HepG2 (cell line): ENCODE data around the gene KCNB1. TPM values are rescaled to one million over a fixed set of nuclear protein-coding genes. Genes with fewer than 3 reads are reported as not detected.

Experiments
- ATM ChIP-seq: fragments of 450-650 bp; IDR thresholded peaks from 2 replicates; pipeline ENCODE4 v1.7.1; 2017; ENCODE audit warnings: mild to moderate bottlenecking, borderline replicate concordance
- HMG20B ChIP-seq: conservative IDR thresholded peaks from 2 replicates; pipeline ENCODE4 v1.6.1; 2016; ENCODE audit warnings: missing genetic modification reagents, missing compliant biosample characterization
- HNRNPL ChIP-seq: fragments of 200-400 bp; formaldehyde crosslinking; IDR thresholded peaks from 2 replicates; pipeline ENCODE4 v1.6.1; 2017; ENCODE audit warnings: mild to moderate bottlenecking, low read depth, low read length
- IRF1 ChIP-seq: sonication (generic); formaldehyde crosslinking; IDR thresholded peaks from 2 replicates; pipeline ENCODE4 v1.4.0; 2020; ENCODE audit warnings: low read depth, mild to moderate bottlenecking, missing genetic modification reagents
- KDM2A ChIP-seq: sonication (generic); formaldehyde crosslinking; IDR thresholded peaks from 2 replicates; pipeline ENCODE4 v1.4.0; 2020; ENCODE audit warnings: low read depth, missing genetic modification reagents, borderline replicate concordance
- MED13 ChIP-seq: sonication (generic); formaldehyde crosslinking; IDR thresholded peaks from 2 replicates; pipeline ENCODE4 v1.5.0; 2020; ENCODE audit warnings: missing genetic modification reagents
- MIXL1 ChIP-seq: IDR thresholded peaks from 2 replicates; pipeline ENCODE4 v1.6.1; 2016
- MTERF4 ChIP-seq: sonication (generic); formaldehyde crosslinking; IDR thresholded peaks from 2 replicates; pipeline ENCODE4 v1.8.0; 2023; ENCODE audit warnings: mild to moderate bottlenecking, missing genetic modification reagents
- NRL ChIP-seq: sonication (generic); formaldehyde crosslinking; IDR thresholded peaks from 2 replicates; pipeline ENCODE4 v1.5.0; 2020; ENCODE audit warnings: missing genetic modification reagents, mild to moderate bottlenecking, moderate library complexity, borderline replicate concordance
- REXO4 ChIP-seq: sonication (generic); formaldehyde crosslinking; IDR thresholded peaks from 2 replicates; pipeline ENCODE4 v1.8.0; 2022; ENCODE audit warnings: missing genetic modification reagents, mild to moderate bottlenecking, borderline replicate concordance
- SIN3A ChIP-seq: IDR thresholded peaks from 2 replicates; pipeline ENCODE4 v1.6.1; 2011; ENCODE audit warnings: low read depth, mild to moderate bottlenecking, control low read depth, low read length, borderline replicate concordance
- SOX13 ChIP-seq, 3 experiments: fragments of 450-650 bp in 1 of 3; sonication (generic) in 1 of 3; formaldehyde crosslinking in 1 of 3; IDR thresholded peaks in 2 of 3; conservative IDR thresholded peaks in 1 of 3; 2 replicates each; pipeline versions ENCODE4 v1.5.0 to v1.6.1; 2016 to 2020; ENCODE audit warnings: antibody characterized with exemption in 1 of 3, mild to moderate bottlenecking in 1 of 3, missing compliant biosample characterization in 1 of 3, missing genetic modification reagents in 1 of 3, moderate library complexity in 1 of 3
- SRSF1 ChIP-seq: fragments of 200-400 bp; formaldehyde crosslinking; optimal IDR thresholded peaks from 2 replicates; pipeline ENCODE3; 2017; ENCODE audit warnings: mild to moderate bottlenecking, low read depth, low read length, moderate library complexity
- STAT5B ChIP-seq: sonication (generic); formaldehyde crosslinking; IDR thresholded peaks from 2 replicates; pipeline ENCODE4 v1.4.0; 2020; ENCODE audit warnings: missing genetic modification reagents
- TARDBP ChIP-seq: sonication (generic); formaldehyde crosslinking; IDR thresholded peaks from 2 replicates; pipeline ENCODE4 v1.8.0; 2022; ENCODE audit warnings: mild to moderate bottlenecking, missing genetic modification reagents
- THAP11 ChIP-seq: IDR thresholded peaks from 2 replicates; pipeline ENCODE4 v1.6.1; 2016; ENCODE audit warnings: missing biosample characterization, missing genetic modification reagents
- TRAFD1 ChIP-seq: sonication (generic); formaldehyde crosslinking; IDR thresholded peaks from 2 replicates; pipeline ENCODE4 v1.5.1; 2020; ENCODE audit warnings: missing genetic modification reagents, mild to moderate bottlenecking, borderline replicate concordance
- ZFY ChIP-seq: sonication (generic); formaldehyde crosslinking; IDR thresholded peaks from 2 replicates; pipeline ENCODE4 v1.4.0; 2020; ENCODE audit warnings: missing genetic modification reagents
- ZNF17 ChIP-seq: sonication (generic); formaldehyde crosslinking; IDR thresholded peaks from 2 replicates; pipeline ENCODE4 v1.5.0; 2020; ENCODE audit warnings: mild to moderate bottlenecking, missing genetic modification reagents
- ZNF276 ChIP-seq: sonication (generic); formaldehyde crosslinking; IDR thresholded peaks from 2 replicates; pipeline ENCODE4 v1.4.0; 2020; ENCODE audit warnings: mild to moderate bottlenecking, low read depth, missing genetic modification reagents
- ZNF343 ChIP-seq: sonication (generic); formaldehyde crosslinking; IDR thresholded peaks from 2 replicates; pipeline ENCODE4 v1.4.0; 2020; ENCODE audit warnings: mild to moderate bottlenecking, missing genetic modification reagents
- ZNF589 ChIP-seq: sonication (generic); formaldehyde crosslinking; conservative IDR thresholded peaks from 2 replicates; pipeline ENCODE4 v1.8.0; 2022; ENCODE audit warnings: mild to moderate bottlenecking, moderate library complexity, missing genetic modification reagents
- ZNF615 ChIP-seq: sonication (generic); formaldehyde crosslinking; IDR thresholded peaks from 2 replicates; pipeline ENCODE4 v1.5.0; 2020; ENCODE audit warnings: mild to moderate bottlenecking, missing genetic modification reagents, borderline replicate concordance
- ZNF83 ChIP-seq: sonication (generic); formaldehyde crosslinking; IDR thresholded peaks from 2 replicates; pipeline ENCODE4 v1.4.0; 2020; ENCODE audit warnings: missing genetic modification reagents, mild to moderate bottlenecking, borderline replicate concordance
- ZNF841 ChIP-seq: sonication (generic); formaldehyde crosslinking; IDR thresholded peaks from 2 replicates; pipeline ENCODE4 v1.8.1; 2023; ENCODE audit warnings: missing genetic modification reagents, borderline replicate concordance
- ZSCAN12 ChIP-seq: sonication (generic); formaldehyde crosslinking; IDR thresholded peaks from 2 replicates; pipeline ENCODE4 v1.9.0; 2021; ENCODE audit warnings: mild to moderate bottlenecking, missing genetic modification reagents
- polyA plus RNA-seq, 8 experiments: library from polyadenylated mRNA; depleted of rRNA in 3 of 8; stranded (reverse) in 7 of 8; unstranded in 1 of 8; fragments of >200 nt; fragmentation: Illumina TruSeq in 4 of 8; extraction: Trizol in 4 of 8; gene quantifications; 2 replicates each; pipeline versions ENCODE4 v1.2.1 to v1.2.3, GENCODE V29; 2011 to 2016; ENCODE audit warnings: low read depth in 4 of 8, missing spikeins in 1 of 8, mixed read lengths in 1 of 8; ENCODE audit not compliant: insufficient read depth in 1 of 8
- total RNA-seq, 5 experiments: library from RNA; depleted of rRNA; stranded (reverse); fragments of >200 nt; fragmentation: Illumina TruSeq; extraction: Trizol; gene quantifications; 2 replicates each; pipeline ENCODE4 v1.2.3, GENCODE V29; 2016; ENCODE audit warnings: low read depth in 1 of 5

KCNB1 gene
- total and polyA plus RNA-seq, 2 of the 13 experiments (the other 11 are each of a cell fraction or from before 2014, with no cell fraction given), result 0.02 TPM; not detected in 1

GRCh38 chr20:49482621-49483017 lies at the start of gene KCNB1 (continued):
- TF ChIP-seq REXO4 (no peak), STAT5B (peak; percentile 95), SRSF1 (peak; percentile 43), NRL (CRISPR knock-in tag) (peak; percentile 80; the same call in 1 of the 2 replicates), ZNF343 (CRISPR knock-in tag) (peak; percentile 73; the same call in 1 of the 2 replicates), ATM (no peak), MED13 (CRISPR knock-in tag) (peak; percentile 88), IRF1 (CRISPR knock-in tag) (0 out of 2 replicates have a peak, but pooled peaks have one; percentile 41), ZNF83 (CRISPR knock-in tag) (no peak), TRAFD1 (CRISPR knock-in tag) (no peak), ZNF615 (CRISPR knock-in tag) (no peak), HMG20B (CRISPR knock-in tag) (peak; percentile 34; the same call in 1 of the 2 replicates), THAP11 (CRISPR knock-in tag) (peak; percentile 43; the same call in 1 of the 2 replicates), HNRNPL (0 out of 2 replicates have a peak, but pooled peaks have one; percentile 19), SOX13 (IDR thresholded peaks at IDR 0.05) (no peak), SOX13 (CRISPR knock-in tag; conservative IDR thresholded peaks at IDR 0.05 in 1 of 2, IDR thresholded peaks at IDR 0.05 in 1 of 2) (peak in 1 of 2 experiments; percentile 46; a peak in 2 of 4 replicates), ZFY (CRISPR knock-in tag) (peak; percentile 57), ZSCAN12 (peak; percentile 98), ZNF841 (CRISPR knock-in tag) (peak; percentile 76), MIXL1 (CRISPR knock-in tag) (0 out of 2 replicates have a peak, but pooled peaks have one; percentile 15), ZNF17 (CRISPR knock-in tag) (no peak), SIN3A (no peak), TARDBP (CRISPR knock-in tag) (peak; percentile 48; the same call in 1 of the 2 replicates), MTERF4 (CRISPR knock-in tag) (0 out of 2 replicates have a peak, but pooled peaks have one; percentile 67), ZNF589 (CRISPR knock-in tag) (peak; percentile 90), KDM2A (CRISPR knock-in tag) (peak; percentile 80), ZNF276 (CRISPR knock-in tag) (no peak)
